GM19025 (cell line): ENCODE results near the gene RBMS2.

ENCODE experiments used
- ATAC-seq: cut with Tn5 transposase; IDR thresholded peaks from one replicate; pipeline ENCODE4 v1.9.1; 2021; ENCODE audit warnings: mild to moderate bottlenecking, low read depth, moderate library complexity; ENCODE audit not compliant: unreplicated experiment

Gene RBMS2

DNA sequence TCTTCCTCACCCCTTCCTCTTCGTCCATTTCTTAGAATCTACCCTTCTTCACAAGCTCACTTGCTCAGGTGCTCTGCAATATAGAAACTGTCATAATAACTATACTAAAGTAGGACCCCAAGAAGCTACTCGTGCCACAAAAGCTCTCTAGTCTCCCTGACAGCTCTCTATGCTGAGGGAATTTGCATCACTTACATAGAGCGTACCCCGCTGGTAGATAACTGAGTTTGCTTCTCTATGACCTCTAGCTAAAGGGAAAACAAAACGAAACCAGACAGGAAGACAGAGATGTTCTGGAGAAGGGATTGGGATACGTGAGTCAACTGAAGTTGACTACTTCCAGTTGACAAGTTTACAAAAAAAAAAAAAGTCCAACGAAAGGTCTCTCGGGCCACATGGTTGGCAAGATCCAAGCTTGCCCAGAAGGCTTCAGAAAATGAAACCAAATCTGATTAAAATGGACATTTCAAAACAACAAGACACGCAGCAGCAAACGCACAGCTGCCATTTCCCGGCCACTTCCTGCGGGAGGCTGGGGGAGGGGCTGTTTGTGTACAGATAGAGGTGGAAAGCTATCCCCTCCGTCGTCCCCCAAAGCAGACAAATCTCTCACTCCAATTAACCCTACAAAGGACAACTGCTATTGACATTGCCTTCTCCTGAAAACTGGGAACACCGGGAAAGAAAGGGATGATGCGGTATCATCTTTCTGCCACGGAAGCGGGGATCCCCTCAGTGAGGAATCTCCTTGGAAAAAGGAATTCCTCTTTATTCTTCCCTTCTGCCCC is 107.2 kb downstream of the RBMS2 start:
- no peak for ATAC-seq

GRCh38 chr12:56629459-56630179 is 108.0 kb downstream of the RBMS2 start:
- ATAC-seq = peak; percentile 1

- peak; percentile 43 for ATAC-seq
These were observed 108.6 kb downstream of the RBMS2 start, which contains the start of gene BAZ2A for GRCh38 chr12:56630180-56630632. TSS of gene BAZ2A (minus strand) at chr12:56630326. CDS start at chr12:56617530, 12,796 bp downstream.

DNA sequence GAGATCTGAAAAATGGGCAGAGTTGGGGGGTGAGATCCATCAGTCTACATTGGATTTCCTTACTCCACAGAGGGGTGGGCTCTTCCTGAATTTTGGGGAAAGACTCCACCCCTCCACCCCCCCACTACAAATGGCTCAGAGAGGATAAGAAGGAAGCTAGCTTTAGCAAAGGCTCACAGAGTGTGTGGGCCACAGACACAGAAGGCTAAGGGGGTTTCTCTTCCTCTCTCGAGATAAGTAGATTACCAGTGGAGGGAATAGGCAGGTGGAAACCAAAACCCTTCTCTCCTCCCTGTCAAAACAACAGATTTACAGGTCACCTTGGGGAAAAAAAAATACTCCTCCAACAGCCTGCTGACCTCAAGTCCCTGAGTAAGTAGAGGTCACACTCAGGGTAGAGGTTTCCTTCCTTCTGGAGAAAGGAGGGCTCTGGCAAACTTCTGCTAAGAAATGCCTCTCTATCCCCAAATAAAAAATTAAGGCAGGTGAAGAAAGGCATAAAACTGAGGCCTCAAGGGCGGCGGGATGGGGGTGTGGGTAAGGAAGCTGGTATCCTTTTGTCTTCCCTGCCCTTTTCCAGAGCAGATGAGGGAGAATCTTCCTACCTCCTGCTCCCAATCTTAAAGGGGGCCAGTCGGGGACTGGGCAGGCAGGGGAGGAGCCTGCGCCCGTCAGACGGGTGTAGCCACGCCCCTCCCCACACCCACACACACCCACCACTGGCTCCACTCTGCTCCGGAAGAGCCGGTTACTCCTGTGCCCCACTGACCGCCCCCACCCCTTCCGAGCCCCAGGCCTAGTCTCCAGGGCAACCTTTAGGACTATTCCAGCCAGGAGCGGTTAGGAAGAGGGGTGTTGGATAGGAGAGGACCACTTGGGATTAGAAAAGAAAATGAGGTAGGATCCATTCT is 110.4 kb downstream of the RBMS2 start:
- ATAC-seq = peak; percentile 18

GRCh38 chr12:56632701-56633467 is 111.3 kb downstream of the RBMS2 start:
- no peak for ATAC-seq

DNA sequence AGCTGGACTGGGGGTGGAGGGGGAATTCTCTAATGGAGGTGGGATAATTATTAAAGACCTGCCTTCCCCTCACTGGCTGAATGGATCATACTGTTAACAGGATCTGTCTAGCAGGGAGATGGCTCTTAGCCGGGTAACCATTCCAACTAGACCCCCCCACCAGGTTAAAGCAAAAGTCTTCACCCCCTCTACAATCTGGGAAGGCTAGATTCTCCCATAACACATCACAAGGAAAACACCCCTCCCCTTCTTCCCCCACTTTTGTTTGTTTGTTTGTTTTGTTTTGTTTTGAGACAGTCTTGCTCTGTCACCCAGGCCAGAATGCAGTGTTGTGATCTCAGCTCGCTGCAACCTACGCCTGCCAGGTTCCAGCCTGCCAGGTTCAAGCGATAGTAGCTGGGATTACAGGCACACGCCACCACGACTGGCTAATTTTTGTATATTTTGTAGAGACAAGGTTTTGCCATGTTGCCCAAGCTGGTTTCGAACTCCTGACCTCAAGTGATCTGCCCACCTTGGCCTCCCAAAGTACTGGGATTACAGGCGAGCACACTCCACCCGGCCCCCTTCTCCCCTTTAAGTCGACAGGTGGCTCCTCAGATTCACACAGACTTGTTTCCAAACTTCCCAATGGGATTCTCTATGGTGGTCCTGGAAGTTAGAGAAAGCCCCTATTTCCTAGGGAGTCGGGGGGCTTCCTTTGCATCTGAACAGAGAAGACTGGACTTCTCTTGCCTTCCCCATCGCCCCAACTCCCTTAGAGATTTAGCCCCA is 112.0 kb downstream of the RBMS2 start:
- ATAC-seq = no peak

DNA sequence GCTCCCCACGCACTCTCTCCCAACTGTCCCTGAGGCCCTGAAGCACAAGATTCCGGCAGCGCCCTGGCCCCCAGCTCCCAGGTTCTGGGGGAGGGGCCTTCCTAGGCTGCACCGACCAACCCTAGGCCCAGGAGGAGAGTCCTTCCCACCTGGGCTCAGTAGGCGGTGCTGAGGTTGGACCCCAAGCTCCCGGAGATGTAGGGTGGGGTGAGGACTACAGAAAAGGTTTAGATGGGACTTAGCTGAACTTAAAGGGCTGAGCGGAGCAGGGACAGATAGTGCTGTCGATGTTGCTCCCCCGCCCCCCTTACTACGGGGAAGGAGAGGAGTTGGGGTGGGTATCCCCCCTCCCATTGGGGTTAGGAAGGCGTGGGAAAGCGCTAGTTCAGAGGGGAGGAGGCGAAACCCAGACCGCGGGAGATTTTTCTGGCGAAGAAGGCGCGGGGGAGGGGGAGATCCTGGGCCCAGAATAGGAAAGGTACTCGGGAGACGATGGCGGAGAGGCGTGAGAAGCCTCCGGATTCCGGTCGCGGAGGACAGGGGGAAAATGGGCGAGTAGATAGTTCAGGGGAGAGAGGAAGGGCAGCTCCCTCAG is 112.7 kb downstream of the RBMS2 start:
- ATAC-seq = no peak

DNA sequence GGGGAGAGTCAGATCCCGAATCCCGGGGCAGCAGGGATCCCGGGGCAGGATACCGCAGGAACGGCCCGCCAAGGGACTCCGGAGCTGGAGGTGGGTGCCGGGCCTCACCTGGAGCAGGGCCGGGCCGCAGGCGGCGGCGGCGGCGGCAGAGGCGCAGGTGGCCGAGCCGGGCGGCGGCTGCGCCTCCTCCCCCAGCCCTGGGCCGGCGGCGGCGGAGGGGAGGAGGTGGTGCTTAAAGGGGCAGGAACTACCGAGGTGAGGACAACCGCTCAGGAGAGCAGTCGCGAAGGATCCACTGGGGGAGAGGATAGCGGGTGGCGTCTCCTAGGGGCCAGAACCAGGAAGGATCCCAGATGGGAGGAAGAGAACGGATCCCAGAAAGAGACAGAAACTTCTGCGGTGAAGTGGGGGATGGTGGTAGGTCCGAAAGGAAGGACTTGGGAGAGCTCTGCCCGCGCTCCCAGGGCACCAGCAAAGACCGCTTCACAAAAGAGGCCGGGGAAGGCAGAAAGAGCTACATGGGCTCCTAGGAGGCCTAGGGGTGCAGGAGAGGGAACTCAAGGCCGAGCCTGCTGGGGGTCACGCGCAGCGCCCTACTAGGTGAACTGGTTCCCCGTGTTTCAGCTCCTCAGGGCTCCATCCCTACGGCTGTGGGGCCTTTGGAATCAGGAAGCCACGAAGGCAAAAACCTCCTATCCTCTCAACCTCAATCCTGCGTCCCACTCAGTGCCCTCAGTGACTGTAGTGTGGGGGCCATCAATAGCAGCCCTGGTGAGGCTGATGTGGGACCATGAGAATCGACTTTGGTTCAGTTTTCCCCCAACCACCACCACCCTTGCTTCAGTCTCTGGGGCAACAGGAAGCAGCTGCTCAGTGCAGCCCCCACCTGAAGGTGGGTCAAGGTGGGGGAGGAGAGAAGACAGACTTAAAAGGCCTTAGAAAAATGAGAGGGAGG is 113.5 kb downstream of the RBMS2 start:
- peak; percentile 34 for ATAC-seq

DNA sequence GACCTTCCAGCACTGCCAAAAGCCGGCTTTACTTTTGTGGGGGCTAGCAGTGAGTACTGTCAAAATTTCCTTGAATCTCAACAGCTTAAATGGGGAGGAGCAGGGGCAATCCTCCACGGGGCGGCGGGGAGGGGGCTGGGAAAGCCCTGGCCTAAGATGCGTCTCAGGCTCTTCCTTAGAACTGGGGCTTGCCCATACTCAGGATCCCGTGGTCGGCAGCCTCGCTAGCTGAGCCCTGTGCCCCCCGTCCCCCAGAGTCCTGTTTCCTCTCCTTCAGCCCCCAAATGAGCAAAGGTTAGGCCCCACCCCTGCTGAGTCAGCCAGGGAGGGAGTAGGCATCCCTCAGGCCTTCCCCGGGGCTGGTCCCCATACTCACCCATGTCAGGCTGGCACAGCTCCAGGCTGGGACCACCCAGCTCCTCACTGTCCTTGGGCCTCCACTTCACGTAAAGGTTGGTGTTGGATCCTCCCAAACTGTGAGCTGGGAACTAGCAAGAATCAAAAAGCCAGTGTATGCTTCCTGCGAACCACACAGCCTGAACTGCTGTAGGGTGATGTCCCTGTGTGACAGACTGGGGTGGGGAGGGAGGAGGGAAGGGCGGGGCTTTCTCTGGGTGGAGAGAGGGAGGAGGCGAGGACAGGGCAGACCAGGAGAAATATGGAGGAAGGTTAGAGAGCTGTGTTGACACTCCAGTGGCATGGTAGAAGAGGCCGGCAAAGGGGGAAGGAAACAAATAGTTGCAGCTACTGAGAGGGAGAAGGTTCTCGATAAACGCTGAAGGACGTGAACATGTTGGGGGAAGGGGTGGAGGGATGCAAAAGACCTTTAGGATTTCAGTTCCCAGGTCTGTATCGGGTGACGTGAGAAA is 114.4 kb downstream of the RBMS2 start:
- peak; percentile 40 for ATAC-seq

- ATAC-seq = peak; percentile 43
These were observed 115.3 kb downstream of the RBMS2 start for GRCh38 chr12:56636675-56637540.

DNA sequence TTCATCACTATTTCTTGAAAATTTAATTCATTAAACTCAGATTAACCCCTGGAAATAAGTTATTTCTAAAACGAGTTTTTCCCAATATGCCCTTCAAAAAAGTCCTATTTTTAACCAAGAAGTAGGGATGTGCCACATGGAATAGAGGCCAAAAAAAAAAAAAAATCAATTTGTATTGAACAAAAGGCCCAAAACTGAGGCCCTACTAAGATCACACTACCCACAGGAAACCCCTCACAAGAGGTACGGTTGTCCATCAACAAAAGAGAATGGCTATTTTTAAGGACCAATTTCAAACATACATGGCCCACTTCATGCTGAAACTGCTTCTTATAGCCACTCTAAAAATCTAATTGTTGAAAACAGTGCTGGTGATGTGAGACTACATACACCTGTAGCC is 116.0 kb downstream of the RBMS2 start:
- no peak for ATAC-seq

DNA sequence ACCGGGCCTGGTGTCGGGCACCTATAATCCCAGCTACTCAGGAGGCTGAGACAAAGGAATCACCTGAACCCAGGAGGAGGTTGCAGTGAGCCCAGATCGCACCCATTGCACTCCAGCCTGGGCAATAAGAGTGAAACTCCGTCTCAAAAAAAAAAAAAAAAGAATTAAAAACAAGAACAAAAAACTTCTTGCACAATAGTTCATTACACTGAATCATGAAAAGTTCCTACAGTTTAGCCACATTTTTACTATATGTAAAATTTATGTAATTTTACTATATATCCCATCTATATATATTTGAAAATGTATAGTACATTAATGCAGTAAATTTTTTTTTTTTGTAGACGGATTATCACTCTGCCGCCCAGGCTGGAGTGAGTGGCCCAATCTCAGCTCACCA is 119.6 kb downstream of the RBMS2 start:
- ATAC-seq = no peak

GRCh38 chr12:56644654-56645053 is 123.0 kb downstream of the RBMS2 start:
- no peak for ATAC-seq

GRCh38 chr12:56645201-56645716 is 123.6 kb downstream of the RBMS2 start:
- ATAC-seq = no peak
